Measurements from ENCODE around the gene MAGT1. TPM values are rescaled to one million over a fixed set of nuclear protein-coding genes. Genes with fewer than 3 reads are reported as not detected.
"Not testable (repeated sequence)": the region's sequence is repeated elsewhere in the genome, so short reads cannot be mapped to it uniquely, and the experiment has no call there.

Gene MAGT1
- total RNA-seq, 1 donor from 2014 or later: 39.3 TPM

GRCh38 chrX:77899081-77899828 is 4.0 kb upstream of the MAGT1 start, which contains the start of gene COX7B:
COX7B (plus strand) TSS chrX:77899468; CDS start chrX:77899554, 86 bp downstream.
- Histone ChIP-seq H3K27me3 (no peaks in the 10 kb centered on the region), H3K4me1 (peaks cover under 1% of the 10 kb centered on the region), H3K4me3 (peak within 1 kb of the TSS; percentile 47 to 51), H3K27ac (peak within 1 kb of the TSS; percentile 74), H3K9me3 (no peaks in the 10 kb centered on the region), H3K36me3 (peaks cover 0 to 4% of the 10 kb centered on the region in 2 donors)
- TF ChIP-seq POLR2AphosphoS5 (IDR thresholded peaks at IDR 0.05; ENCODE audit: insufficient read depth in 1 of 2, low read depth in 1 of 2) (peak in 1 of 2 donors; percentile 96), POLR2A (IDR thresholded peaks at IDR 0.05) (peak in 1 of 2 donors; percentile 43)
- TF ChIP-seq, protein P1, sequence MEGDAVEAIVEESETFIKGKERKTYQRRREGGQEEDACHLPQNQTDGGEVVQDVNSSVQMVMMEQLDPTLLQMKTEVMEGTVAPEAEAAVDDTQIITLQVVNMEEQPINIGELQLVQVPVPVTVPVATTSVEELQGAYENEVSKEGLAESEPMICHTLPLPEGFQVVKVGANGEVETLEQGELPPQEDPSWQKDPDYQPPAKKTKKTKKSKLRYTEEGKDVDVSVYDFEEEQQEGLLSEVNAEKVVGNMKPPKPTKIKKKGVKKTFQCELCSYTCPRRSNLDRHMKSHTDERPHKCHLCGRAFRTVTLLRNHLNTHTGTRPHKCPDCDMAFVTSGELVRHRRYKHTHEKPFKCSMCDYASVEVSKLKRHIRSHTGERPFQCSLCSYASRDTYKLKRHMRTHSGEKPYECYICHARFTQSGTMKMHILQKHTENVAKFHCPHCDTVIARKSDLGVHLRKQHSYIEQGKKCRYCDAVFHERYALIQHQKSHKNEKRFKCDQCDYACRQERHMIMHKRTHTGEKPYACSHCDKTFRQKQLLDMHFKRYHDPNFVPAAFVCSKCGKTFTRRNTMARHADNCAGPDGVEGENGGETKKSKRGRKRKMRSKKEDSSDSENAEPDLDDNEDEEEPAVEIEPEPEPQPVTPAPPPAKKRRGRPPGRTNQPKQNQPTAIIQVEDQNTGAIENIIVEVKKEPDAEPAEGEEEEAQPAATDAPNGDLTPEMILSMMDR (IDR thresholded peaks at IDR 0.05): no peak
- intact Hi-C loops (cut with DNase I): no loop called here
- peak in 1 of 2 donors; percentile 87 for DNase-seq (ENCODE audit: extremely low spot score in 2 of 2)

GRCh38 chrX:77893713-77894112 is 1.5 kb downstream of the MAGT1 start:
- H3K4me3 ChIP-seq: no peak overlapping the region
- peaks cover 18% of the 10 kb centered on the region for H3K4me1 ChIP-seq
- no peak overlapping the region for H3K27ac ChIP-seq
- DNase-seq (ENCODE audit: extremely low spot score in 2 of 2): no peak
- no peaks in the 10 kb centered on the region for H3K36me3 ChIP-seq
- intact Hi-C loops (cut with DNase I): no loop called here
- H3K9me3 ChIP-seq: no peaks in the 10 kb centered on the region
- no peaks in the 10 kb centered on the region for H3K27me3 ChIP-seq
- TF ChIP-seq, protein P1 (IDR thresholded peaks at IDR 0.05): no peak
- TF ChIP-seq POLR2AphosphoS5 (IDR thresholded peaks at IDR 0.05; ENCODE audit: insufficient read depth in 1 of 2, low read depth in 1 of 2) (no peak), POLR2A (IDR thresholded peaks at IDR 0.05) (no peak)

DNA sequence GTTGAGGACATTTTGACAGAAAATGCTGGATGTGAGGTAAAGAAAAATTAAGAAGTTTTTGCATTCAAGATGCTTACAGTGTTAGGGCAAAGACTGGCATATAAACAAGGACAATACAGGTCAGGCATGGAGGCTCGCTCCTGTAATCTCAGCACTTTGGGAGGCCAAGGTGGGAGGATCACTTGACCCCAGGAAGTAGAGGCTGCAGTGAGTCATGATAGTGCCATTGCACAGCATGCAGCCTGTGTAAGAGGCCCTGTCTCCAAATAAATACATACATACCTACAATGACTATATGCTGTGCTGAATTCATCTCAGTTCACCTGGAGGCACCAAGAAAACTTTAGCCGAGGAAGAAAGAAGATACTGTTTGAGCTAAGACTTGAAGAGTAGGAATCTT is 2.3 kb downstream of the MAGT1 start:
- H3K27ac ChIP-seq: no peak overlapping the region
- no peak for DNase-seq (ENCODE audit: extremely low spot score in 2 of 2)
- H3K36me3 ChIP-seq: no peaks in the 10 kb centered on the region
- intact Hi-C loops (cut with DNase I): no loop called here
- H3K27me3 ChIP-seq: no peaks in the 10 kb centered on the region
- no peak for TF ChIP-seq POLR2AphosphoS5 (IDR thresholded peaks at IDR 0.05; ENCODE audit: insufficient read depth in 1 of 2, low read depth in 1 of 2)
- peaks cover 18% of the 10 kb centered on the region for H3K4me1 ChIP-seq
- no peak overlapping the region for H3K4me3 ChIP-seq
- H3K9me3 ChIP-seq: no peaks in the 10 kb centered on the region

DNA sequence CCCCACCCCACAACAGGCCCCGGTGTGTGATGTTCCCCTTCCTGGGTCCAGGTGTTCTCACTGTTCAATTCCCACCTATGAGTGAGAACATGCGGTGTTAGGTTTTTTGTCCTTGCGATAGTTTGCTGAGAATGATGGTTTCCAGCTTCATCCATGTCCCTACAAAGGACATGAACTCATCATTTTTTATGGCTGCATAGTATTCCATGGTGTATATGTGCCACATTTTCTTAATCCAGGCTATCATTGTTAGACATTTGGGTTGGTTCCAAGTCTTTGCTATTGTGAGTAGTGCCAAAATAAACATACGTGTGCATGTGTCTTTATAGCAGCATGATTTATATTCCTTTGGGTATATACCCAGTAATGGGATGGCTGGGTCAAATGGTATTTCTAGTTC is 13.8 kb downstream of the MAGT1 start:
- H3K4me3 ChIP-seq; H3K9me3 ChIP-seq; H3K4me1 ChIP-seq; H3K27ac ChIP-seq; intact Hi-C loops (cut with DNase I); H3K27me3 ChIP-seq; H3K36me3 ChIP-seq; DNase-seq (ENCODE audit: extremely low spot score in 2 of 2): not testable (repeated sequence)

DNA sequence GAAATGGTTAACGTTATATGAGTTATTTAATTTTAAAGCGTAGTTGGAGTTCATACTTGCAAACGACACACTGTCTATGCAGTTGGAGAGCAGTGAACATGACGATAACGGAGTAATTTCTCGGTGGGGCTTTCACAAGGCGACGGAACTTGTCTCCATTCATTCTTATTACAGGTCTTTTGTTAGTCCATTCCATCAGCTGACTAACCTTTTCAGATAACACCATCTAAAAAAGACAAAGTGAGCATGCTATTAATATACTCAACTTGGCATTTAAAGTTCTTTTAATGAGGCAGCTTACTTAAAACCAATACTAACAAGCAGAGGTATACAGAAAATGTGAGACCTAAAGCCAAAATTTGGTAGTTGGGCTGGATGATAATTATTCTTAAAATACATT is 19.9 kb downstream of the MAGT1 start:
- DNase-seq (ENCODE audit: extremely low spot score in 2 of 2): no peak
- no peaks in the 10 kb centered on the region for H3K27me3 ChIP-seq
- TF ChIP-seq POLR2AphosphoS5 (IDR thresholded peaks at IDR 0.05; ENCODE audit: insufficient read depth in 1 of 2, low read depth in 1 of 2): no peak
- TF ChIP-seq, protein P1 (IDR thresholded peaks at IDR 0.05): no peak
- no peak for TF ChIP-seq POLR2A (IDR thresholded peaks at IDR 0.05)
- no peak overlapping the region for H3K27ac ChIP-seq
- H3K4me3 ChIP-seq: no peak overlapping the region
- intact Hi-C loops (cut with DNase I): no loop called here
- no peaks in the 10 kb centered on the region for H3K9me3 ChIP-seq
- no peaks in the 10 kb centered on the region for H3K4me1 ChIP-seq
- peaks cover 0 to 17% of the 10 kb centered on the region in 2 donors for H3K36me3 ChIP-seq

- H3K36me3 ChIP-seq: peaks cover 0 to 12% of the 10 kb centered on the region in 2 donors
- DNase-seq (ENCODE audit: extremely low spot score in 2 of 2); H3K27me3 ChIP-seq; H3K9me3 ChIP-seq; intact Hi-C loops (cut with DNase I); H3K4me3 ChIP-seq; H3K27ac ChIP-seq; H3K4me1 ChIP-seq: not testable (repeated sequence)
Observed at GRCh38 chrX:77831544-77831943, 63.7 kb downstream of the MAGT1 start.

- intact Hi-C loops (cut with DNase I); H3K27me3 ChIP-seq; DNase-seq (ENCODE audit: extremely low spot score in 2 of 2); H3K4me3 ChIP-seq; H3K36me3 ChIP-seq; H3K27ac ChIP-seq; H3K9me3 ChIP-seq; H3K4me1 ChIP-seq: not testable (repeated sequence)
Observed at GRCh38 chrX:77821989-77822388, 73.2 kb downstream of the MAGT1 start.

Data from vagina (tissue), 2 donors.